ENCODE data around the gene CTSW.

The CTSW gene

GRCh38 chr11:65931773-65932557, 52.3 kb downstream of the CTSW start:
- DNase-seq, result no peak

- no peak for DNase-seq
These were observed 52.9 kb downstream of the CTSW start for GRCh38 chr11:65932558-65932919.

All from CD4-positive, alpha-beta T cell treated with Interleukin-1 beta for 1 hour (primary cell).